BE2C (cell line): Measurements from ENCODE around the gene ANO6.

ENCODE experiments used
- DNase-seq: peaks from one replicate; pipeline ENCODE4 v3.0.0-alpha.2; 2020
- H3K27me3 ChIP-seq: fragments of 250-450 bp; sonication (Bioruptor Pico); 2 replicates; pipeline ENCODE4 v1.5.1; 2020; ENCODE audit warnings: mild to moderate bottlenecking
- H3K36me3 ChIP-seq: fragments of 250-450 bp; sonication (Bioruptor Pico); 2 replicates; pipeline ENCODE4 v1.5.1; 2020; ENCODE audit warnings: mild to moderate bottlenecking
- H3K4me1 ChIP-seq: fragments of 250-450 bp; sonication (Bioruptor Pico); 2 replicates; pipeline ENCODE4 v1.5.1; 2020
- H3K4me3 ChIP-seq: 2 replicates; pipeline ENCODE4 v1.5.1; 2011; ENCODE audit warnings: low read depth, low read length
- H3K9me3 ChIP-seq: fragments of 250-450 bp; sonication (Bioruptor Pico); 2 replicates; pipeline ENCODE4 v1.5.1; 2020
- CTCF ChIP-seq: IDR thresholded peaks from 2 replicates; pipeline ENCODE4 v1.5.1; 2012; ENCODE audit warnings: mild to moderate bottlenecking, low read depth, low read length

The ANO6 gene

DNA sequence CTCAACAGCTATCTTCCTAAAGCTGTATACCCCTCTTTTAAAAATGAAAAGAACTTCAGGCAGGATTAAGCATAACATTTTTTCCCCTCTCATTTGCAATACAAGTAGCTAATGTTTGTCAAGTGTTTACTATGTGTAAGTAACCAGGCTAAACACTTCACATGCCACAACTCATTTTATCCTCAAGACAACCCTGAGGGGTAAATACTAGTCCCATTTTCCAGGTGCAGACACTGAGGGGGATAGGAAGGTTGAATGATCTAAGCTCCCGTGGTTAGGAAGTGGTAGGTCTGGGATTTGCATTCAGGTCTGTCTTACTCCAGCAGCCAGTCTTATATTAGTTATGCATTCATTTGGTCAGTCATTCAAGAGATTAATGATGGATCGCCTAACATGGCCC is 70.7 kb downstream of the ANO6 start:
- no peak for TF ChIP-seq CTCF
- no peak overlapping the region for H3K4me3 ChIP-seq
- H3K27me3 ChIP-seq = no peaks in the 10 kb centered on the region
- H3K36me3 ChIP-seq = peaks cover 5% of the 10 kb centered on the region; the same call in 1 of the 2 replicates
- peaks cover 16% of the 10 kb centered on the region for H3K4me1 ChIP-seq
- H3K9me3 ChIP-seq = no peaks in the 10 kb centered on the region
- no peak for DNase-seq

GRCh38 chr12:45289245-45290215 is 73.6 kb downstream of the ANO6 start:
- no peak overlapping the region for H3K4me3 ChIP-seq
- no peak for DNase-seq
- TF ChIP-seq CTCF = no peak
- H3K4me1 ChIP-seq = peaks cover 2% of the 10 kb centered on the region
- H3K27me3 ChIP-seq = no peaks in the 10 kb centered on the region
- H3K9me3 ChIP-seq = no peaks in the 10 kb centered on the region
- H3K36me3 ChIP-seq = no peaks in the 10 kb centered on the region

DNA sequence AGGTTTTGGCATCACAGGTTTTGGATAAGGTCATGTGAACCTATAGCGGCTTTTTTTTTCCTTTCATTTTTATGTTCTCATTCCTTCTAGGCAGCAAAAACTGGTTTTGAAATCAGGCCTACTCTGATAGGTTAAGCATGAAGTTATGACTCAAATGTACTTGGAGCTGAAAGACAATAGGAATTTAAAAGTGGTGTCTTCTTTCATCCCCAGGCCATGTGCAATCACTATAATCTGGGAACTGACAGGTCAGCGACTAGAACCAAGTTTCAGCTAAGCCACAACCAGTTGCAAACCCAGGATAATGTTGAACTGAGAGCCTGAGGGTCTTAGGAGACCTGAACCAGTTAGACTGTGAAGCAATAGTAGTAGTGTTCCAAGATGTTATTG is 74.3 kb downstream of the ANO6 start:
- no peak for TF ChIP-seq CTCF
- no peak for DNase-seq
- H3K4me1 ChIP-seq = no peaks in the 10 kb centered on the region; the same call in 1 of the 2 replicates
- H3K36me3 ChIP-seq = no peaks in the 10 kb centered on the region
- no peak overlapping the region for H3K4me3 ChIP-seq
- no peaks in the 10 kb centered on the region for H3K27me3 ChIP-seq
- no peaks in the 10 kb centered on the region for H3K9me3 ChIP-seq

GRCh38 chr12:45291518-45291917 is 75.6 kb downstream of the ANO6 start:
- no peaks in the 10 kb centered on the region for H3K27me3 ChIP-seq
- DNase-seq = no peak
- H3K36me3 ChIP-seq = no peaks in the 10 kb centered on the region
- no peak for TF ChIP-seq CTCF
- H3K4me3 ChIP-seq = no peak overlapping the region
- H3K4me1 ChIP-seq = peaks cover 5% of the 10 kb centered on the region
- H3K9me3 ChIP-seq = no peaks in the 10 kb centered on the region

DNA sequence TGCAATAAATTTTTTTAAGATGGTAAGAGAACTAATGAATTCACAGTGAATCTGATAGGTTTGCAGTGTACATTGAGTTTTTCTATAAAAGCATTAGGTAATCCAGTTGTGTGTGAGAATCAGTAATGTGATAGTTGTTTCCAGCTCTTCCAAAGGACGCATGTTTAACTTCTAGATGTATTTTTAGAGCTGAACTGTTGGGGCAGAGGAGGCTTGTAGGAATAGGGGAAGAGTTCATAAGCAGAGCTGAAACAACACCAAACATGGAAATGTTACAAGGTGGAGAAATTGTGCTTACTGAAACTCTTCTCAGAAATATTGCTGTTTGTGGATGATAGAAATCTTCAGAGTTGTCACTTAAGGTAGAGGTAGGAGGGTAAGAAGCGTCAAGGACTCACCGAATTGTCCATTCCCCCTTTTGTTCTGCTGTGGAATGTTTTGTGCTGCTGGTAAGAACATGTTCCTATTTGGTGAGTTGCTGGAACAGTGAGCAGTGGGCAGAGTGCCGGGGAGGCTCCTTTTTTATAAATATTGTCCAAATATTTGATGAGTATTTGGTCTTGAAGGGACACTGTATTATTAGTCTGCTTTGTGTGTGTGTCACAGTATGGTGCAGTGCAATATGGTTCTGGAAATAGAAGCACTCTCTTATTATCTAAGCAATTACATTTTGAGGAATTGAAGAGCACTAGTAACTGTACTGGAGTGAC is 76.7 kb downstream of the ANO6 start:
- no peaks in the 10 kb centered on the region for H3K36me3 ChIP-seq
- TF ChIP-seq CTCF = no peak
- DNase-seq = no peak
- no peak overlapping the region for H3K4me3 ChIP-seq
- peaks cover 12% of the 10 kb centered on the region for H3K4me1 ChIP-seq
- H3K9me3 ChIP-seq = no peaks in the 10 kb centered on the region
- H3K27me3 ChIP-seq = no peaks in the 10 kb centered on the region

- H3K4me3 ChIP-seq = no peak overlapping the region
- TF ChIP-seq CTCF = no peak
- H3K9me3 ChIP-seq = no peaks in the 10 kb centered on the region
- H3K27me3 ChIP-seq = no peaks in the 10 kb centered on the region
- peaks cover 20% of the 10 kb centered on the region for H3K4me1 ChIP-seq
- no peaks in the 10 kb centered on the region for H3K36me3 ChIP-seq
- DNase-seq = no peak
Measured at GRCh38 chr12:45294906-45295305, 79.0 kb downstream of the ANO6 start.
